SU-DHL-6 (cell line): Measurements from ENCODE around the gene RRM2.

Experiments used
- CTCF ChIP-seq: fragments of 200-600 bp; sonication (generic); IDR thresholded peaks from one replicate; pipeline ENCODE4 v1.5.1; 2017; ENCODE audit warnings: antibody characterized with exemption, mild to moderate bottlenecking, low read length, moderate library complexity; ENCODE audit not compliant: insufficient read depth, poor library complexity, severe bottlenecking
- EZH2phosphoT487 ChIP-seq: fragments of 200-600 bp; sonication (generic), shearing (Covaris generic); conservative IDR thresholded peaks from 2 replicates; pipeline ENCODE4 v1.6.1; 2018; ENCODE audit warnings: mild to moderate bottlenecking, antibody characterized with exemption, low read length, moderate library complexity, mixed read lengths

- no peak for TF ChIP-seq CTCF
- TF ChIP-seq EZH2phosphoT487: no peak
These were observed 49.7 kb downstream of the RRM2 start for GRCh38 chr2:10172033-10172871.
